GOT3 (cell line): ENCODE measurements around the gene SLFN12L.
"Not testable (repeated sequence)": the region's sequence is repeated elsewhere in the genome, so short reads cannot be mapped to it uniquely, and the experiment has no call there.

ENCODE experiments used
- DNase-seq: peaks from one replicate; lab custom pipeline; 2025; ENCODE audit warnings: mixed read lengths; lab: John Stamatoyannopoulos, UW

SLFN12L gene

GRCh38 chr17:35542990-35543389, 5.5 kb upstream of the SLFN12L start:
- no peak for DNase-seq

GRCh38 chr17:35541434-35541833, 4.0 kb upstream of the SLFN12L start:
- no peak for DNase-seq

GRCh38 chr17:35540589-35541404, 3.3 kb upstream of the SLFN12L start:
- no peak for DNase-seq

GRCh38 chr17:35539659-35540026, 2.2 kb upstream of the SLFN12L start:
- no peak for DNase-seq

- no peak for DNase-seq
Observed at GRCh38 chr17:35536664-35537171, 760 bp downstream of the SLFN12L start.

- DNase-seq: not testable (repeated sequence)
Observed at GRCh38 chr17:35535406-35535805, 2.1 kb downstream of the SLFN12L start.

- DNase-seq: no peak
Observed at GRCh38 chr17:35534576-35535093, 2.8 kb downstream of the SLFN12L start.

- no peak for DNase-seq
Observed at GRCh38 chr17:35531160-35531559, 6.3 kb downstream of the SLFN12L start.

- no peak for DNase-seq
Observed at GRCh38 chr17:35529866-35530265, 7.6 kb downstream of the SLFN12L start.

GRCh38 chr17:35529326-35529725, 8.2 kb downstream of the SLFN12L start:
- not testable (repeated sequence) for DNase-seq

- no peak for DNase-seq
Observed at GRCh38 chr17:35523296-35523695, 14.2 kb downstream of the SLFN12L start.

- DNase-seq: not testable (repeated sequence)
Observed at GRCh38 chr17:35521654-35522256, 15.7 kb downstream of the SLFN12L start.

- DNase-seq: no peak
Observed at GRCh38 chr17:35521150-35521549, 16.3 kb downstream of the SLFN12L start.

GRCh38 chr17:35519906-35520442, 17.5 kb downstream of the SLFN12L start:
- no peak for DNase-seq

GRCh38 chr17:35519439-35519838, 18.0 kb downstream of the SLFN12L start:
- DNase-seq: no peak

- DNase-seq: not testable (repeated sequence)
Observed at GRCh38 chr17:35518431-35518830, 19.0 kb downstream of the SLFN12L start.

- no peak for DNase-seq
Observed at GRCh38 chr17:35515027-35515426, 22.5 kb downstream of the SLFN12L start.

- no peak for DNase-seq
Observed at GRCh38 chr17:35514564-35514963, 22.9 kb downstream of the SLFN12L start.

- DNase-seq: no peak
Observed at GRCh38 chr17:35510052-35510451, 27.4 kb downstream of the SLFN12L start.

- not testable (repeated sequence) for DNase-seq
Observed at GRCh38 chr17:35507714-35508113, 29.8 kb downstream of the SLFN12L start.

GRCh38 chr17:35499548-35499947, 37.9 kb downstream of the SLFN12L start:
- DNase-seq: no peak

- DNase-seq: no peak
Observed at GRCh38 chr17:35498448-35499178, 38.9 kb downstream of the SLFN12L start.
